ENCODE results near the gene SEPTIN10.

GRCh38 chr2:109514857-109515256 lies 98.9 kb downstream of the SEPTIN10 start:
- TF ChIP-seq CTCF (conservative IDR thresholded peaks at IDR 0.05; ENCODE audit: low read depth in 2 of 2) (no peak), POLR2AphosphoS5 (IDR thresholded peaks at IDR 0.05; ENCODE audit: low read depth) (no peak), EZH2phosphoT487 (IDR thresholded peaks at IDR 0.05; ENCODE audit: unreplicated experiment) (no peak), EZH2 (IDR thresholded peaks at IDR 0.05; ENCODE audit: low read depth, unreplicated experiment) (no peak)
